Lower leg skin (tissue), 3 donors: ENCODE measurements around the gene MFAP3L.

ENCODE experiments used
- POLR2A ChIP-seq, 2 donors: fragments of 450-650 bp; IDR thresholded peaks; one replicate each; pipeline ENCODE4 v1.6.1; 2016 to 2017; ENCODE audit warnings: antibody characterized with exemption in 2 of 2, mild to moderate bottlenecking in 1 of 2, moderate library complexity in 1 of 2
- TF ChIP-seq, protein P1 (sequence below), 3 donors: fragments of 450-650 bp; IDR thresholded peaks; one replicate each; pipeline ENCODE4 v1.5.1; 2016; ENCODE audit warnings: antibody characterized with exemption in 3 of 3, mild to moderate bottlenecking in 3 of 3, moderate library complexity in 2 of 3

DNA sequence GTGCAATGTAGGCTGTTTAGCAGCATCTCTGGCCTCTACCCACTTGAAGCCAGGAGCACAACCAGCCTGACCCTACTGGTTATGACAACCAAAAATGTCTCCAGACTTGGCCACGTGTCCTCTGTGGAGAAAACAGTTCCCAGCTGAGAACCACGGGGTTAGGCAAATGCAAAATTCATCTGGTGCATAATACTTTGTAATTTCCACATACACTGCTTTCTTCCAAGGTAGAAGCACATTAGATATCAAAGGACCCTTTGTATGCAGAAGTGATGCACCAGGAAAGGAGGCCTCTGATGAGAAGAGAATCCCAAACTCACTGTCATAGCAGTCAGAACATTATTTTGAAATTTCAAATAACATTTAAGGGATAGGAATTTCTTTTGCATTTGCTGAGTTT, 26.3 kb downstream of the MFAP3L start:
- TF ChIP-seq, protein P1, sequence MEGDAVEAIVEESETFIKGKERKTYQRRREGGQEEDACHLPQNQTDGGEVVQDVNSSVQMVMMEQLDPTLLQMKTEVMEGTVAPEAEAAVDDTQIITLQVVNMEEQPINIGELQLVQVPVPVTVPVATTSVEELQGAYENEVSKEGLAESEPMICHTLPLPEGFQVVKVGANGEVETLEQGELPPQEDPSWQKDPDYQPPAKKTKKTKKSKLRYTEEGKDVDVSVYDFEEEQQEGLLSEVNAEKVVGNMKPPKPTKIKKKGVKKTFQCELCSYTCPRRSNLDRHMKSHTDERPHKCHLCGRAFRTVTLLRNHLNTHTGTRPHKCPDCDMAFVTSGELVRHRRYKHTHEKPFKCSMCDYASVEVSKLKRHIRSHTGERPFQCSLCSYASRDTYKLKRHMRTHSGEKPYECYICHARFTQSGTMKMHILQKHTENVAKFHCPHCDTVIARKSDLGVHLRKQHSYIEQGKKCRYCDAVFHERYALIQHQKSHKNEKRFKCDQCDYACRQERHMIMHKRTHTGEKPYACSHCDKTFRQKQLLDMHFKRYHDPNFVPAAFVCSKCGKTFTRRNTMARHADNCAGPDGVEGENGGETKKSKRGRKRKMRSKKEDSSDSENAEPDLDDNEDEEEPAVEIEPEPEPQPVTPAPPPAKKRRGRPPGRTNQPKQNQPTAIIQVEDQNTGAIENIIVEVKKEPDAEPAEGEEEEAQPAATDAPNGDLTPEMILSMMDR (IDR thresholded peaks at IDR 0.05), result no peak
- no peak for TF ChIP-seq POLR2A (IDR thresholded peaks at IDR 0.05)
